Thoracic aorta (tissue), 2 donors: ENCODE data around the gene LEMD3. TPM values are rescaled to one million over a fixed set of nuclear protein-coding genes. Genes with fewer than 3 reads are reported as not detected.

Experiments used
- ATAC-seq: fragments of 150-250 bp; one replicate; pipeline ENCODE4 v1.8.0; 2017; ENCODE audit warnings: low read depth; ENCODE audit not compliant: insufficient number of reproducible peaks, low FRiP score
- DNase-seq: peaks from one replicate; pipeline ENCODE4 v3.0.0-alpha.2; 2020; ENCODE audit warnings: low spot score
- H3K27ac ChIP-seq, 2 donors: fragments of 200-600 bp; sonication (generic); 1 replicate in 1 of 2; 2 replicates in 1 of 2; pipeline ENCODE4 v1.5.1; 2016; ENCODE audit warnings: mild to moderate bottlenecking in 2 of 2, moderate library complexity in 2 of 2
- H3K27me3 ChIP-seq: fragments of 200-600 bp; sonication (generic); replicated peaks from 2 replicates; pipeline ENCODE4 v1.6.0; 2016; ENCODE audit warnings: mild to moderate bottlenecking; ENCODE audit not compliant: insufficient read depth
- H3K36me3 ChIP-seq: fragments of 200-600 bp; sonication (generic); one replicate; pipeline ENCODE4 v1.5.1; 2016
- H3K4me1 ChIP-seq, 2 donors: fragments of 200-600 bp; sonication (generic); 1 replicate in 1 of 2; 2 replicates in 1 of 2; pipeline versions ENCODE4 v1.5.1 to v1.6.0; 2016; ENCODE audit warnings: low read depth in 2 of 2, mild to moderate bottlenecking in 1 of 2; ENCODE audit not compliant: control insufficient read depth in 1 of 2
- H3K4me3 ChIP-seq: fragments of 200-600 bp; sonication (generic); 2 replicates; pipeline ENCODE4 v1.5.1; 2016; ENCODE audit warnings: mild to moderate bottlenecking
- H3K9me3 ChIP-seq: fragments of 200-600 bp; sonication (generic); 2 replicates; pipeline ENCODE4 v1.5.1; 2016
- CTCF ChIP-seq: fragments of 200-600 bp; sonication (generic); IDR thresholded peaks from one replicate; pipeline ENCODE4 v1.5.1; 2019; ENCODE audit warnings: antibody characterized with exemption
- total RNA-seq, 2 donors: library from RNA; depleted of rRNA; stranded (reverse); fragments of >200 nt; gene quantifications; one replicate each; pipeline versions ENCODE4 v1.1.0 to v1.2.3, GENCODE V29; 2016

LEMD3 gene
- total RNA-seq, 2 donors from 2014 or later = 21.8 to 61.4 TPM

DNA sequence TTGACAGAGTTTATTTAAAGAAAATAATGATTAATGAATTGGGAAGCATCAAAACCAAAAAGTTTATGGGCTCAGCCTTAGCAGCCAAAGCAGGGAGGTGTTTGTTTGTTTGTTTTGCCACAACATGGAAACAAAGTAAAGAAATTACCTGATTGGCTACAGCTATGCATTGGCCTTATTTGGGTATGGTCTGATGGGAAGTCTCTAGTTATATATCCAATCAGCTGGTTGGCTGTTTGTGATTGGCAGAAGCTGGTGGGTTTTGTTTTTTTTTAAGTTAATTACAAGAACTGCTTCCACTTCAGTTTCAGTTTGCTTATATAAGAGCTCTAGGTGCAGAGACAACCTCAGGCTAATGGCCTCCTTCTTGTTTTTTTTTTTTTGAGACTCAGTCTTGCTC lies 4.6 kb upstream of the LEMD3 start:
- TF ChIP-seq CTCF = no peak
- DNase-seq (no peak), ATAC-seq (no peak)
- peaks cover 6 to 8% of the 10 kb centered on the region in 2 donors for H3K4me1 ChIP-seq
- no peaks in the 10 kb centered on the region for H3K36me3 ChIP-seq
- H3K27me3 ChIP-seq = no peaks in the 10 kb centered on the region
- no peaks in the 10 kb centered on the region for H3K9me3 ChIP-seq
- no peak overlapping the region for H3K27ac ChIP-seq
- no peak overlapping the region for H3K4me3 ChIP-seq

DNA sequence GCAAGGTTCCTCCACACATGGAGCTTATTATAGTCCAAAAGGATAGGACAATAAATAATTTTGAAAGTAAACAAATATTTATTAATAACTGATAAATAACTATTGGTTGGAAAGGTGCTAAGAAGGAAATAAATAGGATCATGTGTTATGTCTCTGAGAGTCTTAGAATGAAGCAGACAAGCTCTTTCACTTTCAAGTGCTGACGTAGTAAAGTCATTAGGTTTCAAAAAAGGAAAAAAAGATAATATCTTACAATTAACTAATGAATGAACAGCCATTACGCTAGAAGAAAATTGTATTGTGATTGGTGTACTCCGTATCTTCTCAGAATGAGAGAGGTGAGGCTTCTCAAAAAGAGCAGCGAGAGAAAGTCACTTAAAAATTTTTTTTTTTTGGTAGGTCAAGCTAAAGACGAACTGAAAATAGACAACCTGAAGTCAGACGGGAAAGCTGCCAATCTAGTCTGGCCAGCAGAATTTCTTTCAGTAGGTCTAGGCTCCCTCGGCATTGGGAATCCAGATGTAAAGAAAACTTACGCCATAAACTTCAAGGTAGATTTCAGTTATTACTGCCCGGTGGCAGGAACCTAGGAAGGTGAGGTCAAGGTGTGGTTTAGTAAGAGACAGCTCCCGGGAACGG lies 583 bp upstream of the LEMD3 start:
- DNase-seq = no peak
- ATAC-seq = no peak
- TF ChIP-seq CTCF = no peak

GRCh38 chr12:65170209-65170881 lies 962 bp downstream of the LEMD3 start:
- H3K27me3 ChIP-seq = no peaks in the 10 kb centered on the region
- ATAC-seq (peak; percentile 23), DNase-seq (peak; percentile 20)
- no peaks in the 10 kb centered on the region for H3K36me3 ChIP-seq
- peaks cover 40 to 51% of the 10 kb centered on the region in 2 donors for H3K4me1 ChIP-seq
- H3K4me3 ChIP-seq = peak overlapping the region; percentile 83
- no peak for TF ChIP-seq CTCF
- no peaks in the 10 kb centered on the region for H3K9me3 ChIP-seq
- H3K27ac ChIP-seq = peak overlapping the region; percentile 90 to 97

More for the DNA sequence above, 583 bp upstream of the LEMD3 start:
- peak overlapping the region; percentile 90 to 97 for H3K27ac ChIP-seq
- no peaks in the 10 kb centered on the region for H3K36me3 ChIP-seq
- H3K4me1 ChIP-seq = peaks cover 31 to 37% of the 10 kb centered on the region in 2 donors
- no peaks in the 10 kb centered on the region for H3K9me3 ChIP-seq
- peak overlapping the region; percentile 83 for H3K4me3 ChIP-seq
- H3K27me3 ChIP-seq = no peaks in the 10 kb centered on the region

- DNase-seq (no peak), ATAC-seq (no peak)
- no peaks in the 10 kb centered on the region for H3K9me3 ChIP-seq
- no peaks in the 10 kb centered on the region for H3K36me3 ChIP-seq
- no peak for TF ChIP-seq CTCF
- no peak overlapping the region for H3K27ac ChIP-seq
- no peaks in the 10 kb centered on the region for H3K27me3 ChIP-seq
- peaks cover 40 to 57% of the 10 kb centered on the region in 2 donors for H3K4me1 ChIP-seq
- H3K4me3 ChIP-seq = peak overlapping the region; percentile 83
Observed at GRCh38 chr12:65171073-65171472, 1.7 kb downstream of the LEMD3 start.

DNA sequence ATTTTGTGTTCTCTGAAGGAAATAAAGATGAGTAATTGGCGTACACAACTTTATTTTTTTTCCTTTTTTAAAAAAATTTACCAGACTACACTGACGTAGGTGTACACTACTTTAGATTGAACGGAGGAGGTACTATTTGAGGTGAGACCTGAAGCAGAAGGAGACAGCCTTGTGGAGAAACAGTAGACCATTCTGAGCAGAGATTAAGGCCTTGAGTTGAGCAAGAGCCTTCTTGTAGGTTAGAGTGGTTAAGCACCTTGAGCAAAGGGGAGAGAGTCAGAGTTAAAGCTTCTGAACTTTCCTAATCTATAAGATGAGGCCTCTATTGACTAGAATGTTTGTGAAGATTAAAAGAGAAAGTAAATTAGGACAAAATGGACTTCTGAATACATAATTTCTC lies 2.5 kb downstream of the LEMD3 start:
- H3K9me3 ChIP-seq = no peaks in the 10 kb centered on the region
- DNase-seq = no peak
- no peaks in the 10 kb centered on the region for H3K36me3 ChIP-seq
- H3K27me3 ChIP-seq = no peaks in the 10 kb centered on the region
- no peak for ATAC-seq
- no peak overlapping the region for H3K27ac ChIP-seq
- H3K4me3 ChIP-seq = peak overlapping the region; percentile 83
- TF ChIP-seq CTCF = no peak
- H3K4me1 ChIP-seq = peaks cover 40 to 61% of the 10 kb centered on the region in 2 donors
